ENCODE measurements around the gene HDGF.

HDGF gene

DNA sequence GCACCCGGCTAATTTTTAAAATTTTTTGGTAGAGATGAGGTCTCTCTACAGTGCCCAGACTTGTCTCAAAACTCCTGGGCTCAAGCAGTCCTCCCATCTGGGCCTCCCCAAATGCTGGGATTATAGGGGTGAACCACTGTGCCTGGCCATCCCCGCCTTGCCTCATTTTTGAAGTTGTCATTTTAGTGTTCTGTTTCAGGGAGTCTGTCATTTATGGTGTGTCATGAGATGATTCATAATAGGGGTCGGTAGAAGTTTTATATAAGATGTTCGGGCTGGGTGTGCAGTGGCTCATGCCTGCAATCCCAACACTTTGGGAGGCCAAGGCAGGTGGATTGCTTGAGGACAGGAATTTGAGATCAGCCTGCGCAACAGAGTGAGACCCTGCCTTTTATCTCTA lies 24.3 kb upstream of the HDGF start:
- DNase-seq (ENCODE audit: insufficient read length, low spot score) (no peak), FAIRE-seq (no peak)
- TF ChIP-seq, protein P1, sequence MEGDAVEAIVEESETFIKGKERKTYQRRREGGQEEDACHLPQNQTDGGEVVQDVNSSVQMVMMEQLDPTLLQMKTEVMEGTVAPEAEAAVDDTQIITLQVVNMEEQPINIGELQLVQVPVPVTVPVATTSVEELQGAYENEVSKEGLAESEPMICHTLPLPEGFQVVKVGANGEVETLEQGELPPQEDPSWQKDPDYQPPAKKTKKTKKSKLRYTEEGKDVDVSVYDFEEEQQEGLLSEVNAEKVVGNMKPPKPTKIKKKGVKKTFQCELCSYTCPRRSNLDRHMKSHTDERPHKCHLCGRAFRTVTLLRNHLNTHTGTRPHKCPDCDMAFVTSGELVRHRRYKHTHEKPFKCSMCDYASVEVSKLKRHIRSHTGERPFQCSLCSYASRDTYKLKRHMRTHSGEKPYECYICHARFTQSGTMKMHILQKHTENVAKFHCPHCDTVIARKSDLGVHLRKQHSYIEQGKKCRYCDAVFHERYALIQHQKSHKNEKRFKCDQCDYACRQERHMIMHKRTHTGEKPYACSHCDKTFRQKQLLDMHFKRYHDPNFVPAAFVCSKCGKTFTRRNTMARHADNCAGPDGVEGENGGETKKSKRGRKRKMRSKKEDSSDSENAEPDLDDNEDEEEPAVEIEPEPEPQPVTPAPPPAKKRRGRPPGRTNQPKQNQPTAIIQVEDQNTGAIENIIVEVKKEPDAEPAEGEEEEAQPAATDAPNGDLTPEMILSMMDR (IDR thresholded peaks at IDR 0.05; ENCODE audit: insufficient read depth, missing control alignments), result no peak

DNA sequence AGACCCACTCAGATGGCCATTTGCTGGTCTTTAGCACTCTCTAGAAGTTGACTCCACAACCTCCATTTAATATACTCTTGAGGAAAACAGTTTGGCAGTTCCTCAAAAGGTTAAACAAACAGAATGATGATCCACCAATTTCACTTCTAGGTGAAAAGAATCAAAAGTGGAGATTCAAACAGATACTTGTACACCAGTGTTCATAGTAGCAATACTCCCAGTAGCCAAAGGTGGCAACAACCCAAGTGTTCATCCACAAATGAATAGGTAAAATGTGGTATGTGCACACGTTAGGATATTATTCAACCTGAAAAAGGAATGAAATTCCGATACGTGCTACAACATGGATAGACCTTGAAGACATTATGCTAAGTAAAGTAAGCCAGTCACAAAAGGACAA lies 22.1 kb upstream of the HDGF start:
- TF ChIP-seq, protein P1 (IDR thresholded peaks at IDR 0.05; ENCODE audit: insufficient read depth, missing control alignments), result no peak
- FAIRE-seq (no peak), DNase-seq (ENCODE audit: insufficient read length, low spot score) (no peak)

GRCh38 chr1:156772728-156773497 lies 21.4 kb upstream of the HDGF start:
- TF ChIP-seq, protein P1 (IDR thresholded peaks at IDR 0.05; ENCODE audit: insufficient read depth, missing control alignments), result no peak
- FAIRE-seq, result no peak
- no peak for DNase-seq (ENCODE audit: insufficient read length, low spot score)

DNA sequence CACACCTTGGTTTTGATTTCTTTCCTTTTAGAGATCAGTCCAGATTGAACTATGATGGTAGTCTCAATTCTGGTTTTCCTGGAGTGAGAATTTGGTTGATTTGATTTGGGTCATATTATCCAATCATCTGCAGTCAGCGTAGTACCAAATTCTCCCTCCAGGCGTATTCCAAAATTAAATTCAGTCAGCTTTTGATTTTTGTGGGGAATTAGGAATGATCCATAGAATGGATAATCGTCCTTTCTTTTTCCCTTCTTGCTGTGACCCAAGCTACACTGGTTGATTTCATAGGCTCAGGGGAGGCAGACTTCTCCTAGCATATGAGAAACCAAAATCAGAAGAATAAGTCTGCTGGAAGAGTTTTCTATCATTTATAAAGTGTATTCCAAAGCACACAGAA lies 20.7 kb upstream of the HDGF start:
- DNase-seq (ENCODE audit: insufficient read length, low spot score), result no peak
- TF ChIP-seq, protein P1 (IDR thresholded peaks at IDR 0.05; ENCODE audit: insufficient read depth, missing control alignments), result no peak
- no peak for FAIRE-seq

DNA sequence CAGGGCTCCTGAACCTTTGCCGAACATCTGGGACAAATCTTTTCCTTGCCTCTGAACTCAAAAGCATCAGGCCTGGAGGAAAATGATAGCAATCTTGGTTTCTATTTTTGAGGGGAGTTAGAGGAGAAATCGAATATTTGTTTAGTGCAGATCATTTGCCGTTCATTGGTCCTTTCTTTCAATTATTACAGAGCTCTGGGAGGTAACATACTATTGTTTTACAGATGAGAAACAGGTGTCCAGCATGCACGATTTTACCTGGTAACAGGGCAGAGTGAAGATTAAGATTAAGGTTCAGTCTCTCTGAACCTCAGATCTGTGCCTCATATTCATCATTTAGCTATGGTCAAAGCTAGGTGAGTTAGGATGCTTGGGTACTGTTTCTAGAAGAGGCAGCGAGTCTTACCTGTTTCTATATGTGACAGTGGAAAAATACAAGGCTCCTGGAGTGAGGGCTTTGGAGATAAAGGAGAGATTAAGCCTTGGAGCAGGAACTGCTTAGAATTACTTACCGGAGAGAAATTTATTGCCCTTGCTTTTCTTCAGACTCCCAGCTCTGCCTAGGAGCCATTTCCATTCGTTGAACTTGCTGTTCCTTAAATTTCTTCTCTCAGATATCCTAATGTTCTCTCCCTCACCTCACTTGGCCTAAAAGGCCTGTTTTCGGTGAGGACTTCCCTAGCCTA lies 17.3 kb upstream of the HDGF start:
- DNase-seq (ENCODE audit: insufficient read length, low spot score) (no peak), FAIRE-seq (no peak)
- TF ChIP-seq, protein P1 (IDR thresholded peaks at IDR 0.05; ENCODE audit: insufficient read depth, missing control alignments), result no peak

GRCh38 chr1:156767879-156768604 lies 16.6 kb upstream of the HDGF start:
- FAIRE-seq, result no peak

More at GRCh38 chr1:156767879-156768604, 16.6 kb upstream of the HDGF start:
- TF ChIP-seq, protein P1 (IDR thresholded peaks at IDR 0.05; ENCODE audit: insufficient read depth, missing control alignments), result no peak
- DNase-seq (ENCODE audit: insufficient read length, low spot score), result no peak

Measured in D721Med (cell line).